Measurements from ENCODE around the gene DDX6.

DNA sequence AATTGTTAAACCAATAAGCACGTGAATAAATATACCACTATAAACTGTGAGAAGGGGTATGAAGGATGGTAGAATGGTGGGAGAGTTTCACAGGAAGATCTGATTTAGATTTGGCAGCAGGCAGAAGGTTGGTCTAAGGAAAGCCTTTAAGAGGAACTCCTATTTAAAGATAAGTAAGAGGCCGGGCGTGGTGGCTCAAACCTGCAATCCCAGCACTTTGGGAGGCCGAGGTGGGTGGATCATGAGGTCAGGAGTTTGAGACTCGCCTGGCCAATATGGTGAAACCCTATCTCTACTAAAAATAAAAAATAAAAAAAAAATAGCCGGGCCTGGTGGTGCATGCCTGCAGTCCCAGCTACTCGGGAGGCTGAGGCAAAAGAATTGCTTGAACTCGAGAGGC is 46.9 kb upstream of the DDX6 start:
- TF ChIP-seq, protein P1, sequence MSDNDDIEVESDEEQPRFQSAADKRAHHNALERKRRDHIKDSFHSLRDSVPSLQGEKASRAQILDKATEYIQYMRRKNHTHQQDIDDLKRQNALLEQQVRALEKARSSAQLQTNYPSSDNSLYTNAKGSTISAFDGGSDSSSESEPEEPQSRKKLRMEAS (IDR thresholded peaks at IDR 0.05): no peak
- TF ChIP-seq EGR1 (IDR thresholded peaks at IDR 0.05; ENCODE audit: low read depth in 2 of 2) (no peak), CTCF (IDR thresholded peaks at IDR 0.05; ENCODE audit: low read depth, low read length, missing input control) (no peak), REST (IDR thresholded peaks at IDR 0.05) (no peak)

All from liver (tissue), 3 donors.